Endodermal cell (in vitro differentiated cells): ENCODE results near the gene NKAIN4. TPM values are rescaled to one million over a fixed set of nuclear protein-coding genes. Genes with fewer than 3 reads are reported as not detected.
A peak's percentile ranks its signal among the peaks of the same experiment; 100 is the strongest.

Experiments
- DNase-seq: peaks from one replicate; pipeline ENCODE4 v3.0.0-alpha.2; 2017
- H3K27ac ChIP-seq: 2 replicates; pipeline ENCODE4 v1.5.1; 2013; ENCODE audit warnings: mild to moderate bottlenecking, low read depth, low read length, moderate library complexity
- H3K27me3 ChIP-seq: 2 replicates; pipeline ENCODE4 v1.6.1; 2013; ENCODE audit warnings: mild to moderate bottlenecking, low read length, moderate library complexity; ENCODE audit not compliant: insufficient read depth, control insufficient read depth, poor library complexity, severe bottlenecking
- H3K36me3 ChIP-seq: 2 replicates; pipeline ENCODE4 v1.7.0; 2013; ENCODE audit warnings: mild to moderate bottlenecking, low read length, moderate library complexity; ENCODE audit not compliant: control insufficient read depth, insufficient read depth
- H3K4me1 ChIP-seq: one replicate; pipeline ENCODE4 v1.7.0; 2013; ENCODE audit warnings: low read length; ENCODE audit not compliant: control insufficient read depth, insufficient read depth
- H3K4me3 ChIP-seq: 2 replicates; pipeline ENCODE4 v1.5.1; 2013; ENCODE audit warnings: mild to moderate bottlenecking, low read length, moderate library complexity
- H3K9ac ChIP-seq: 2 replicates; pipeline ENCODE4 v1.6.1; 2013; ENCODE audit warnings: mild to moderate bottlenecking, low read length, moderate library complexity; ENCODE audit not compliant: poor library complexity, severe bottlenecking; ENCODE audit errors: extremely low read depth
- H3K9me3 ChIP-seq: 2 replicates; pipeline ENCODE4 v1.6.1; 2013; ENCODE audit warnings: mild to moderate bottlenecking, low read length, moderate library complexity; ENCODE audit not compliant: control insufficient read depth
- H3K27ac Mint-ChIP-seq: 2 replicates; pipeline ENCODE4 v1.8.0; 2020; ENCODE audit warnings: mixed read lengths
- H3K27me3 Mint-ChIP-seq: 2 replicates; pipeline ENCODE4 v1.8.0; 2021; ENCODE audit warnings: mild to moderate bottlenecking, mixed read lengths; ENCODE audit not compliant: insufficient read depth
- H3K36me3 Mint-ChIP-seq: 2 replicates; pipeline ENCODE4 v1.8.0; 2020; ENCODE audit warnings: low read depth, mixed read lengths
- H3K4me1 Mint-ChIP-seq: 2 replicates; pipeline ENCODE4 v1.8.0; 2020; ENCODE audit warnings: mixed read lengths
- H3K4me3 Mint-ChIP-seq: 2 replicates; pipeline ENCODE4 v1.8.0; 2020; ENCODE audit warnings: mild to moderate bottlenecking, moderate library complexity, mixed read lengths
- H3K9me3 Mint-ChIP-seq: 2 replicates; pipeline ENCODE4 v1.8.0; 2020; ENCODE audit warnings: mild to moderate bottlenecking, mixed read lengths
- CTCF ChIP-seq: fragments of 200-600 bp; sonication (generic); conservative IDR thresholded peaks from 2 replicates; pipeline ENCODE4 v1.5.0; 2021; ENCODE audit warnings: antibody characterized with exemption, mild to moderate bottlenecking
- WGBS, 2 experiments: methylation state at CpG; one replicate each; pipeline versions ENCODE4 v1.1.5 to v1.1.7; 2013; ENCODE audit warnings: missing lambda C conversion rate in 2 of 2, mixed read lengths in 1 of 2; ENCODE audit not compliant: insufficient coverage in 1 of 2, insufficient read length in 1 of 2; 5-methylcytosine and 5-hydroxymethylcytosine counted together
- total RNA-seq, 2 donors: library from RNA; stranded (reverse); fragmentation: NEBNext Ultra II Directional in 1 of 2; extraction: Animal tissue kit (Norgen Biotek cat#: 25700) in 1 of 2; gene quantifications; 2 replicates in 1 of 2; 3 replicates in 1 of 2; pipeline ENCODE4 v1.2.1, GENCODE V29; 2021

Gene NKAIN4
- total RNA-seq, 2 donors from 2014 or later, result 0.24 to 1.7 TPM

- H3K27me3 Mint-ChIP-seq, result no peaks in the 10 kb centered on the region
- H3K4me3 ChIP-seq, result no peak overlapping the region
- DNase-seq, result no peak
- no peaks in the 10 kb centered on the region for H3K9me3 Mint-ChIP-seq
- no peaks in the 10 kb centered on the region for H3K27me3 ChIP-seq
- H3K4me1 ChIP-seq, result no peaks in the 10 kb centered on the region
- WGBS, 2 experiments, result 93 to 97% methylated on average over 26 to 30 of the region's 30 CpGs
- no peaks in the 10 kb centered on the region for H3K9me3 ChIP-seq
- peaks cover 35% of the 10 kb centered on the region for H3K36me3 Mint-ChIP-seq
- no peak overlapping the region for H3K9ac ChIP-seq
- no peak overlapping the region for H3K4me3 Mint-ChIP-seq
- TF ChIP-seq CTCF, result no peak
- peaks cover 7% of the 10 kb centered on the region for H3K4me1 Mint-ChIP-seq
- H3K27ac Mint-ChIP-seq, result no peak overlapping the region
- peaks cover 64% of the 10 kb centered on the region for H3K36me3 ChIP-seq
- H3K27ac ChIP-seq, result no peak overlapping the region
Measured at GRCh38 chr20:63277466-63278272, 23.4 kb upstream of the NKAIN4 start.

- Histone ChIP-seq H3K36me3 (peaks cover 63% of the 10 kb centered on the region), H3K27ac (no peak overlapping the region), H3K4me1 (no peaks in the 10 kb centered on the region), H3K9ac (no peak overlapping the region), H3K4me3 (no peak overlapping the region), H3K27me3 (no peaks in the 10 kb centered on the region), H3K9me3 (no peaks in the 10 kb centered on the region)
- Mint-ChIP-seq H3K36me3 (peaks cover 35% of the 10 kb centered on the region), H3K4me3 (no peak overlapping the region), H3K27ac (no peak overlapping the region), H3K4me1 (peaks cover 7% of the 10 kb centered on the region), H3K27me3 (no peaks in the 10 kb centered on the region), H3K9me3 (no peaks in the 10 kb centered on the region)
- WGBS, 2 experiments, result 95 to 98% methylated on average over 15 to 20 of the region's 20 CpGs
- TF ChIP-seq CTCF, result peak; percentile 14
- DNase-seq, result no peak
Measured at GRCh38 chr20:63276956-63277355, 22.7 kb upstream of the NKAIN4 start.

GRCh38 chr20:63275825-63276224, 21.6 kb upstream of the NKAIN4 start:
- no peaks in the 10 kb centered on the region for H3K27me3 Mint-ChIP-seq
- 94 to 98% methylated on average over 16 to 18 of the region's 18 CpGs for WGBS, 2 experiments
- DNase-seq, result no peak
- TF ChIP-seq CTCF, result no peak
- Histone ChIP-seq H3K4me1 (no peaks in the 10 kb centered on the region), H3K27me3 (no peaks in the 10 kb centered on the region), H3K27ac (no peak overlapping the region), H3K9me3 (no peaks in the 10 kb centered on the region), H3K36me3 (peaks cover 54% of the 10 kb centered on the region), H3K9ac (no peak overlapping the region), H3K4me3 (no peak overlapping the region)
- H3K4me3 Mint-ChIP-seq, result no peak overlapping the region
- peaks cover 7% of the 10 kb centered on the region for H3K4me1 Mint-ChIP-seq
- no peaks in the 10 kb centered on the region for H3K9me3 Mint-ChIP-seq
- H3K27ac Mint-ChIP-seq, result no peak overlapping the region
- peaks cover 31% of the 10 kb centered on the region for H3K36me3 Mint-ChIP-seq
